ENCODE data around the gene MID1. TPM values are rescaled to one million over a fixed set of nuclear protein-coding genes. Genes with fewer than 3 reads are reported as not detected.

MID1 gene
- total RNA-seq, 1 donor from 2014 or later, result 0.18 TPM

DNA sequence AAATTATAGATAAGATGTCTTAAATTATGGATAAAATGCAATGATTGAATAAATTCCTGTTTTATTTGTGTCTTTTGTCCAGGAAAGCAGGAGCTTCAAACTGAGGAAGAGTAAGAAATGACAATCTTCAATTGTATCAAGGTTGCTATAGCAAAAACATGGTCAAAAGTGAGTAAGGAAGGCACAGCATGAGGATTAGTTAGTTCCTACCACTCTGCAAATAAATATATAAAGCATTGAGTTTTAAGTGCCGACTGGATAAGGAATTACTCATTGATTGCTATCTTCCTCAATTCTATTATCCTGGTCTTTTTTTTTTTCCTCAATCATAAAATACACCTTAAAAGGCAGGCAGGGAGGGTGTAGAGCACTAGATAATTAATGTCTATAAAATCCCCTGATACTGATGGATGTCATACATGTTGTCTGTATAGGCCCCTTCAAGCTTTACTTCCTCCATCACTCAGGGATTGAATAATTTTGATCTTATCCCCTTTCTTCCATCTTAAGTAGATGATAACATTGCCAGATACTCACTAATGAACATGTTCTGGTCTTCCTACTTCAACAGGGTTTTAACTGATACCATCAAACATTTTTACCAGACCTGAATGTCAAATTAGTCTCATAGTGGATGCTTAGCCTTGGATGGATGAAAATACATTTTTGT lies 86.6 kb downstream of the MID1 start:
- Mint-ChIP-seq H3K36me3 (ENCODE audit: low read depth) (no peaks in the 10 kb centered on the region), H3K27ac (no peak overlapping the region), H3K9me3 (no peaks in the 10 kb centered on the region), H3K27me3 (no peaks in the 10 kb centered on the region), H3K4me3 (no peak overlapping the region), H3K4me1 (no peaks in the 10 kb centered on the region)
- TF ChIP-seq, protein P1, sequence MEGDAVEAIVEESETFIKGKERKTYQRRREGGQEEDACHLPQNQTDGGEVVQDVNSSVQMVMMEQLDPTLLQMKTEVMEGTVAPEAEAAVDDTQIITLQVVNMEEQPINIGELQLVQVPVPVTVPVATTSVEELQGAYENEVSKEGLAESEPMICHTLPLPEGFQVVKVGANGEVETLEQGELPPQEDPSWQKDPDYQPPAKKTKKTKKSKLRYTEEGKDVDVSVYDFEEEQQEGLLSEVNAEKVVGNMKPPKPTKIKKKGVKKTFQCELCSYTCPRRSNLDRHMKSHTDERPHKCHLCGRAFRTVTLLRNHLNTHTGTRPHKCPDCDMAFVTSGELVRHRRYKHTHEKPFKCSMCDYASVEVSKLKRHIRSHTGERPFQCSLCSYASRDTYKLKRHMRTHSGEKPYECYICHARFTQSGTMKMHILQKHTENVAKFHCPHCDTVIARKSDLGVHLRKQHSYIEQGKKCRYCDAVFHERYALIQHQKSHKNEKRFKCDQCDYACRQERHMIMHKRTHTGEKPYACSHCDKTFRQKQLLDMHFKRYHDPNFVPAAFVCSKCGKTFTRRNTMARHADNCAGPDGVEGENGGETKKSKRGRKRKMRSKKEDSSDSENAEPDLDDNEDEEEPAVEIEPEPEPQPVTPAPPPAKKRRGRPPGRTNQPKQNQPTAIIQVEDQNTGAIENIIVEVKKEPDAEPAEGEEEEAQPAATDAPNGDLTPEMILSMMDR (IDR thresholded peaks at IDR 0.05), result no peak
- ATAC-seq (ENCODE audit: low read depth) (no peak), DNase-seq (no peak)
- ChIA-PET POLR2A (no interaction called here), CTCF (no interaction called here)
- intact Hi-C loops (cut with micrococcal nuclease), result no loop called here

DNA sequence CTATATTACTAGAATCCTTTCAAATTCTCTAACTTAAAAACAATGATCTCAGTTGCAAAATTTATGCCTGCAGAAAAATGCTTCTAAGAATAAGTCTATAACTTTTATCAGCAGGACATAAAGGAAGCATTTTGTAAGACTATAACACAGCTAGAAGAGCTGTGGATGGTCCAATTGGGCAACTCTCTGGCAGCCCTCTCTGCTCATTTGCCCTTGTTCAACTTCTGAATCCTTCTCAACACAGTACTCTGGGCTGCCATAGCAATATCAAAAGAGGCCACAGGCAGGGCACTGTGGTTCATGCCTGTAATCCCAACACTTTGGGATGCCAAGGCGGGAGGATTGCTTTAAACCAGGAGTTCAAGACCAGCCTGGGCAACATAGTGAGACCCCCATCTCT lies 88.5 kb downstream of the MID1 start:
- H3K4me3 Mint-ChIP-seq, result no peak overlapping the region
- no peaks in the 10 kb centered on the region for H3K27me3 Mint-ChIP-seq
- ATAC-seq (ENCODE audit: low read depth) (no peak), DNase-seq (no peak)
- intact Hi-C loops (cut with micrococcal nuclease), result no loop called here
- no peaks in the 10 kb centered on the region for H3K9me3 Mint-ChIP-seq
- ChIA-PET POLR2A (no interaction called here), CTCF (no interaction called here)
- no peaks in the 10 kb centered on the region for H3K4me1 Mint-ChIP-seq
- no peaks in the 10 kb centered on the region for H3K36me3 Mint-ChIP-seq (ENCODE audit: low read depth)
- TF ChIP-seq, protein P1 (IDR thresholded peaks at IDR 0.05), result no peak
- no peak overlapping the region for H3K27ac Mint-ChIP-seq

DNA sequence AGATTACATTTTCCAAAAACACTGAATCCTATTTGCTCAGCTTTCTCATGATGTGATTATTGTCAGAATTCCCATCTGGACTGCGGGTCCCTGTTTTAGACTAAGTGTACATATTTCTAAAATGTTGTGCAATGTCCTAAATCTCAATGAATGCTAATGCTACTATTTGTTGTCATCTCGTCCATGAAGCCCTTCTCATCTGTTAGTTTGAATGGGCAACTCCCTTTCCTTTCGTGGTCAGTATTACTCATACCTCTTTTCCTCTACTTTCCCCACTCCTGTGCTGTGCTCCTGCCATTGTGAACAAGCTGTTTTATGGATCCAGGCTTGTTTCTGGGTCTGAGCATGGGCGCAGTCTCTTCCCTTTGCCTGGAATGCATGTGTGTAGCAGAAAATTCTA lies 91.0 kb downstream of the MID1 start:
- no peak overlapping the region for H3K27ac Mint-ChIP-seq
- H3K36me3 Mint-ChIP-seq (ENCODE audit: low read depth), result no peaks in the 10 kb centered on the region
- H3K9me3 Mint-ChIP-seq, result no peaks in the 10 kb centered on the region
- POLR2A ChIA-PET, result no interaction called here
- H3K27me3 Mint-ChIP-seq, result no peaks in the 10 kb centered on the region
- H3K4me1 Mint-ChIP-seq, result no peaks in the 10 kb centered on the region
- intact Hi-C loops (cut with micrococcal nuclease), result no loop called here
- H3K4me3 Mint-ChIP-seq, result no peak overlapping the region
- TF ChIP-seq, protein P1 (IDR thresholded peaks at IDR 0.05), result no peak
- ATAC-seq (ENCODE audit: low read depth) (no peak), DNase-seq (no peak)
- CTCF ChIA-PET, result no interaction called here

DNA sequence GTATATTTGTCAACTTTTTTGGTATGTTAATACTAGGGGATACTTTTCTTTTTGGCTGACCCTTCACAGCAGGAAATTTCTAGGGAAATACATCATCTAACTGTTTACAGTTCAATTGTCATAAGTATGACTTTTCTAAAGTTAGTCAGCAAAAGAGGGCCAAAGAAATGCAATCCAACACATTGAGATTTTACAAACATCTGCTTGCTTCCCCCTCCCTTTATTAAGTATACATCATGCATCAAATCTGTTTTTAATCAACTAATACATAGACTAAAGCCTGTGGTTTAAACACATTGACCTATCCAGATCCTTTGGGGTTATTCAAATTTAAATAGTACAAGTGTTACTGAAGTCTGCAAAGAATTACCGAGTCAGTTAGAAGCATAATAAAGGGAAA lies 93.9 kb downstream of the MID1 start:
- ATAC-seq (ENCODE audit: low read depth) (no peak), DNase-seq (no peak)
- no peaks in the 10 kb centered on the region for H3K36me3 Mint-ChIP-seq (ENCODE audit: low read depth)
- no peaks in the 10 kb centered on the region for H3K9me3 Mint-ChIP-seq
- H3K27ac Mint-ChIP-seq, result no peak overlapping the region
- CTCF ChIA-PET, result no interaction called here
- POLR2A ChIA-PET, result no interaction called here
- TF ChIP-seq, protein P1 (IDR thresholded peaks at IDR 0.05), result no peak
- H3K27me3 Mint-ChIP-seq, result no peaks in the 10 kb centered on the region
- H3K4me3 Mint-ChIP-seq, result no peak overlapping the region
- intact Hi-C loops (cut with micrococcal nuclease), result no loop called here
- no peaks in the 10 kb centered on the region for H3K4me1 Mint-ChIP-seq

DNA sequence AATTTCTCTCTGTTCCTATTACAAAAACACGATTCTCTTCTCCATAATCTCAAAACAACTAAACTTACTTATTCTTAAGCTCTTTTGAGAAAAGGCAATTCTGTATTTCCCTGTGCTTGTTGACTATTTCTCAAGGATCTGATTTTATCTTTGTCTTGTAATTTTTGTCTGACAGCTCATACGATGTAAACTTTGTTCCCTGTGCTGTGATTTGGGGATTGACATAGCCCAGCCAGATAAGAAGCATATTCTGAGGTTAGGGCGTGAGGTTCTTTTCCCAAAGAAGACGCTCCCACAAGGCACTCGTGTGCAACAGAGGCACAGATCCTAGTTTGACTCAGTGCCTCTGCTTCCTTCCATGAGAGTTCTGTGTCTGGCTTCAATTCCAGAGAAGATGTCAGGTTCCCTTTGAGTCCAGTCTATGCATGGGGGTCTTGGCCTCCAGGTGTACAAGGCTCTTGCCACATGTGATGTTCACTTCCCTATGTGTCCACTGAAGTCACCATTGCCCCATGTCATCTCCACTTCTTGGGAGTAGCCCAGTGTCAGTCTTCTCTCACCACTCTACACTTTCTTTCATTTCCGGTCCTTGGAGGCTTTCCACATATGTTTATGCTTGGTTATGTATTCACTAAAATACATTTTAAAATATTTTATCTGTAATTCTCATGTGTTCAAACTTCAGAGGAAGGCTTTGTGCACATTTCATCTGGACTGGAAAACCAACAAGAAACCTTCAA lies 94.8 kb downstream of the MID1 start:
- ChIA-PET POLR2A (no interaction called here), CTCF (no interaction called here)
- no peaks in the 10 kb centered on the region for H3K4me1 Mint-ChIP-seq
- no peak overlapping the region for H3K27ac Mint-ChIP-seq
- no peaks in the 10 kb centered on the region for H3K9me3 Mint-ChIP-seq
- TF ChIP-seq, protein P1 (IDR thresholded peaks at IDR 0.05), result no peak
- ATAC-seq (ENCODE audit: low read depth) (no peak), DNase-seq (no peak)
- no peaks in the 10 kb centered on the region for H3K36me3 Mint-ChIP-seq (ENCODE audit: low read depth)
- intact Hi-C loops (cut with micrococcal nuclease), result no loop called here
- H3K27me3 Mint-ChIP-seq, result no peaks in the 10 kb centered on the region
- no peak overlapping the region for H3K4me3 Mint-ChIP-seq
